H1 (cell line): ENCODE results near the gene NIPSNAP2. TPM values are rescaled to one million over a fixed set of nuclear protein-coding genes. Genes with fewer than 3 reads are reported as not detected.
"Not testable (repeated sequence)": the region's sequence is repeated elsewhere in the genome, so short reads cannot be mapped to it uniquely, and the experiment has no call there.

ENCODE experiments used
- CTCF ChIA-PET: fragments of 300-600 bp; sonication (Branson Sonifier 250); formaldehyde crosslinking; loops from one replicate; lab custom pipeline; 2021; ENCODE audit not compliant: partially characterized antibody; lab: Charles Lee
- POLR2A ChIA-PET: fragments of 300-600 bp; sonication (Branson Sonifier 250); formaldehyde crosslinking; loops from one replicate; lab custom pipeline; 2021; ENCODE audit warnings: inconsistent platforms; ENCODE audit not compliant: partially characterized antibody; lab: Charles Lee
- DNase-seq, 2 experiments: peaks; one replicate each; pipeline versions ENCODE4 v3.0.0 to v3.0.0-alpha.2; 2010 to 2022; ENCODE audit warnings: low spot score in 2 of 2, low read depth in 1 of 2, mixed read lengths in 1 of 2
- FAIRE-seq: peaks from 2 replicates; lab custom pipeline; 2011; peaks lifted over from hg19 to GRCh38; lab: Jason Lieb, UNC
- H2AFZ ChIP-seq: 2 replicates; pipeline ENCODE4 v1.8.1; 2012; ENCODE audit warnings: low read length, inconsistent platforms
- H2AK5ac ChIP-seq: 2 replicates; pipeline ENCODE4 v1.6.1; 2013; ENCODE audit warnings: low read depth, low read length
- H2BK120ac ChIP-seq: replicated peaks from 2 replicates; pipeline ENCODE3; 2013; ENCODE audit warnings: low read depth, low read length, inconsistent platforms
- H2BK12ac ChIP-seq: 2 replicates; pipeline ENCODE4 v1.6.1; 2013; ENCODE audit warnings: low read depth, low read length
- H2BK15ac ChIP-seq: 2 replicates; pipeline ENCODE4 v1.6.1; 2013; ENCODE audit warnings: low read length
- H2BK20ac ChIP-seq: 2 replicates; pipeline ENCODE4 v1.6.1; 2013; ENCODE audit warnings: low read length
- H2BK5ac ChIP-seq: 2 replicates; pipeline ENCODE4 v1.6.1; 2013; ENCODE audit warnings: low read depth, low read length
- H3K14ac ChIP-seq: 2 replicates; pipeline ENCODE4 v1.6.1; 2013; ENCODE audit warnings: inconsistent platforms; ENCODE audit not compliant: insufficient read length
- H3K18ac ChIP-seq: 2 replicates; pipeline ENCODE4 v1.6.1; 2013; ENCODE audit warnings: low read length; ENCODE audit errors: extremely low read depth
- H3K23ac ChIP-seq: 2 replicates; pipeline ENCODE4 v1.6.1; 2013; ENCODE audit warnings: inconsistent platforms; ENCODE audit not compliant: insufficient read length
- H3K23me2 ChIP-seq: 2 replicates; pipeline ENCODE4 v1.6.1; 2013; ENCODE audit warnings: low read depth, low read length
- H3K27ac ChIP-seq: 2 replicates; pipeline ENCODE4 v1.6.1; 2011; ENCODE audit warnings: low read depth, low read length, inconsistent platforms
- H3K27me3 ChIP-seq, 4 experiments: replicated peaks in 1 of 4; 1 replicate in 1 of 4; 2 replicates in 3 of 4; pipeline versions ENCODE4 v1.6.1 to v1.8.1; 2011 to 2013; ENCODE audit warnings: low read length in 3 of 4, mild to moderate bottlenecking in 3 of 4, inconsistent platforms in 2 of 4, mixed read lengths in 2 of 4, moderate library complexity in 1 of 4; ENCODE audit not compliant: control insufficient read depth in 3 of 4, insufficient read depth in 3 of 4; ENCODE audit errors: extremely low read depth in 1 of 4
- H3K36me3 ChIP-seq, 4 experiments: 2 replicates each; pipeline versions ENCODE4 v1.6.1 to v1.8.1; 2011 to 2013; ENCODE audit warnings: mild to moderate bottlenecking in 4 of 4, low read length in 3 of 4, moderate library complexity in 2 of 4, control low read depth in 1 of 4, inconsistent platforms in 1 of 4; ENCODE audit not compliant: insufficient read depth in 4 of 4, control insufficient read depth in 2 of 4
- H3K4ac ChIP-seq: replicated peaks from 2 replicates; pipeline ENCODE3; 2013; ENCODE audit warnings: low read length, low read depth, mixed read lengths, inconsistent platforms; ENCODE audit not compliant: insufficient read length
- H3K4me1 ChIP-seq, 4 experiments: replicated peaks in 1 of 4; 1 replicate in 1 of 4; 2 replicates in 3 of 4; pipeline versions ENCODE4 v1.6.1 to v1.8.1; 2011 to 2013; ENCODE audit warnings: low read length in 3 of 4, inconsistent platforms in 2 of 4, mixed read lengths in 1 of 4; ENCODE audit not compliant: insufficient read depth in 4 of 4, control insufficient read depth in 3 of 4
- H3K4me2 ChIP-seq, 2 experiments: 2 replicates each; pipeline versions ENCODE4 v1.6.1 to v1.8.1; 2011 to 2013; ENCODE audit warnings: low read depth in 2 of 2, low read length in 2 of 2, control low read depth in 1 of 2, inconsistent platforms in 1 of 2, mild to moderate bottlenecking in 1 of 2; ENCODE audit not compliant: insufficient read depth in 1 of 2
- H3K4me3 ChIP-seq, 4 experiments: fragments of 200-600, 300-600 bp in 1 of 4; sonication (generic), shearing (Covaris generic), sonication (Bioruptor Twin) in 1 of 4; 2 replicates each; pipeline versions ENCODE4 v1.5.1 to v1.8.1; 2011 to 2016; ENCODE audit warnings: low read length in 4 of 4, low read depth in 3 of 4, control low read depth in 2 of 4, inconsistent platforms in 2 of 4, mild to moderate bottlenecking in 2 of 4, mixed read lengths in 1 of 4, moderate library complexity in 1 of 4; ENCODE audit not compliant: insufficient read depth in 2 of 4; ENCODE audit errors: extremely low read depth in 1 of 4
- H3K56ac ChIP-seq: replicated peaks from 2 replicates; pipeline ENCODE3; 2013; ENCODE audit warnings: low read depth, mild to moderate bottlenecking, mixed read lengths, low read length, inconsistent platforms; ENCODE audit not compliant: insufficient read length
- H3K79me1 ChIP-seq: 2 replicates; pipeline ENCODE4 v1.6.1; 2013; ENCODE audit warnings: low read depth, low read length, control low read depth
- H3K79me2 ChIP-seq, 2 experiments: 2 replicates each; pipeline versions ENCODE4 v1.6.1 to v1.8.1; 2012 to 2013; ENCODE audit warnings: low read length in 2 of 2, mild to moderate bottlenecking in 2 of 2, inconsistent platforms in 1 of 2; ENCODE audit not compliant: insufficient read depth in 2 of 2, control insufficient read depth in 1 of 2
- H3K9ac ChIP-seq, 4 experiments: replicated peaks in 1 of 4; 1 replicate in 1 of 4; 2 replicates in 3 of 4; pipeline versions ENCODE4 v1.6.1 to v1.8.1; 2011 to 2013; ENCODE audit warnings: low read depth in 3 of 4, low read length in 3 of 4, control low read depth in 2 of 4, mild to moderate bottlenecking in 2 of 4, moderate library complexity in 2 of 4, inconsistent platforms in 1 of 4; ENCODE audit errors: extremely low read depth in 1 of 4
- H3K9me3 ChIP-seq, 2 experiments: 2 replicates each; pipeline versions ENCODE4 v1.6.1 to v1.8.1; 2012 to 2013; ENCODE audit warnings: mild to moderate bottlenecking in 2 of 2, moderate library complexity in 2 of 2, control low read depth in 1 of 2, inconsistent platforms in 1 of 2, low read depth in 1 of 2, low read length in 1 of 2, mixed read lengths in 1 of 2; ENCODE audit not compliant: insufficient read depth in 2 of 2
- H4K20me1 ChIP-seq, 2 experiments: replicated peaks in 1 of 2; 2 replicates each; pipeline versions ENCODE3 to v1.8.1; 2011 to 2013; ENCODE audit warnings: inconsistent platforms in 2 of 2, low read length in 2 of 2, mild to moderate bottlenecking in 1 of 2; ENCODE audit not compliant: insufficient read depth in 2 of 2, control insufficient read depth in 1 of 2
- H4K5ac ChIP-seq: 2 replicates; pipeline ENCODE4 v1.6.1; 2013; ENCODE audit warnings: low read length, low read depth, mixed read lengths, inconsistent platforms; ENCODE audit not compliant: insufficient read length
- H4K8ac ChIP-seq: 2 replicates; pipeline ENCODE4 v1.8.0; 2013; ENCODE audit warnings: mild to moderate bottlenecking, moderate library complexity, low read length, inconsistent platforms; ENCODE audit not compliant: insufficient read depth; ENCODE audit errors: extremely low read depth
- H4K91ac ChIP-seq: replicated peaks from 2 replicates; pipeline ENCODE3; 2013; ENCODE audit warnings: low read length, mixed read lengths, inconsistent platforms; ENCODE audit not compliant: insufficient read length
- WGBS, 2 experiments: shearing (Covaris generic) in 1 of 2; methylation state at CpG; one replicate each; pipeline versions ENCODE4 v1.1.6 to v1.1.7; 2013 to 2015; ENCODE audit warnings: low lambda C conversion rate in 2 of 2, mixed read lengths in 2 of 2, inconsistent platforms in 1 of 2, low coverage in 1 of 2, missing lambda C conversion rate in 1 of 2; ENCODE audit not compliant: insufficient replicate concordance in 2 of 2, insufficient coverage in 1 of 2, insufficient read length in 1 of 2; ENCODE audit errors: extremely low coverage in 1 of 2, missing lambda C conversion rate in 1 of 2; 5-methylcytosine and 5-hydroxymethylcytosine counted together
- polyA plus RNA-seq, 7 experiments: library from polyadenylated mRNA; depleted of rRNA in 3 of 7; stranded (reverse) in 5 of 7; unstranded in 2 of 7; fragments of >200 nt in 5 of 7; fragments of 200-250 nt in 2 of 7; gene quantifications; 1 replicate in 5 of 7; 2 replicates in 1 of 7; 4 replicates in 1 of 7; pipeline versions ENCODE4 v1.2.1 to v1.2.3, GENCODE V29; 2011 to 2013; ENCODE audit warnings: missing spikeins in 2 of 7, mixed read lengths in 2 of 7
- total RNA-seq: library from RNA; stranded (reverse); fragmentation: NEBNext Ultra II Directional; extraction: Animal tissue kit (Norgen Biotek cat#: 25700); gene quantifications from 2 replicates; pipeline ENCODE4 v1.2.1, GENCODE V29; 2021

NIPSNAP2 gene
- total and polyA plus RNA-seq, 2 of the 8 experiments (the other 6 are each of a cell fraction or from before 2014, with no cell fraction given): 31.1 to 45.2 TPM

- H2BK15ac ChIP-seq, H4K20me1 ChIP-seq, H3K79me1 ChIP-seq, H3K9ac ChIP-seq, H4K5ac ChIP-seq, H3K27me3 ChIP-seq, H3K4me1 ChIP-seq, H3K4ac ChIP-seq, H4K8ac ChIP-seq, H2BK20ac ChIP-seq, H2AK5ac ChIP-seq, H3K23ac ChIP-seq, H2AFZ ChIP-seq, H2BK5ac ChIP-seq, H2BK120ac ChIP-seq, FAIRE-seq, CTCF ChIA-PET, H3K9me3 ChIP-seq, H2BK12ac ChIP-seq, H4K91ac ChIP-seq, DNase-seq, H3K56ac ChIP-seq, H3K23me2 ChIP-seq, H3K18ac ChIP-seq, H3K27ac ChIP-seq, H3K14ac ChIP-seq, H3K4me3 ChIP-seq: not testable (repeated sequence)
- 75% methylated on average over 8 of the region's 8 CpGs; no CpG with 5 or more reads in 1 of the 2 experiments for WGBS, 2 experiments
- H3K4me2 ChIP-seq: peak overlapping the region in 1 of 2 experiments; percentile 59; a peak in 1 of 4 replicates
- H3K79me2 ChIP-seq: peaks cover 0 to 27% of the 10 kb centered on the region in 2 experiments; a peak in 2 of 4 replicates
- peaks cover 2 to 45% (median 20%) of the 10 kb centered on the region in 4 experiments; a peak in 7 of 8 replicates for H3K36me3 ChIP-seq
- POLR2A ChIA-PET: interaction anchor here (1.5 to 40.8 kb wide), 3 partner anchors 13 to 25 kb away, joined by 4 to 869 read pairs (median 36); partner anchors contain the start of genes CCT6A, PSPH and SUMF2
Measured at GRCh38 chr7:56031556-56031955, 67.2 kb downstream of the NIPSNAP2 start.

- FAIRE-seq, H2BK5ac ChIP-seq, DNase-seq, H2BK20ac ChIP-seq, H2AK5ac ChIP-seq, H2BK12ac ChIP-seq, H3K9ac ChIP-seq, H3K56ac ChIP-seq, H2BK15ac ChIP-seq, H3K4ac ChIP-seq, H3K23ac ChIP-seq, H3K23me2 ChIP-seq, H3K18ac ChIP-seq, H2AFZ ChIP-seq, H3K27ac ChIP-seq, H3K14ac ChIP-seq, H3K79me1 ChIP-seq, H3K9me3 ChIP-seq, H2BK120ac ChIP-seq, H4K8ac ChIP-seq, H3K27me3 ChIP-seq, H4K91ac ChIP-seq, H4K5ac ChIP-seq, H3K4me1 ChIP-seq, H4K20me1 ChIP-seq: not testable (repeated sequence)
- WGBS, 2 experiments: 86% methylated on average over 5 of the region's 7 CpGs; no CpG with 5 or more reads in 1 of the 2 experiments
- peaks cover 2 to 43% (median 19%) of the 10 kb centered on the region in 4 experiments; a peak in 7 of 8 replicates for H3K36me3 ChIP-seq
- H3K79me2 ChIP-seq: peaks cover 0 to 22% of the 10 kb centered on the region in 2 experiments; a peak in 2 of 4 replicates
- H3K4me2 ChIP-seq: peak overlapping the region; percentile 49 to 59; a peak in 2 of 4 replicates
- peak overlapping the region in 2 of 4 experiments; percentile 74 to 94; a peak in 4 of 8 replicates for H3K4me3 ChIP-seq
- CTCF ChIA-PET: interaction anchor here (2.4 kb wide), 1 partner anchor 42 kb away, joined by 8 read pairs; no protein-coding TSS in a partner anchor
- POLR2A ChIA-PET: interaction anchor here (0.6 to 44.4 kb wide), 3 partner anchors 9 to 762 kb away, joined by 3 to 869 read pairs (median 869); partner anchors contain the start of genes CCT6A, PSPH and SUMF2
Measured at GRCh38 chr7:56032578-56032977, 68.2 kb downstream of the NIPSNAP2 start.
